Measurements from ENCODE around the gene CDH4. TPM values are rescaled to one million over a fixed set of nuclear protein-coding genes. Genes with fewer than 3 reads are reported as not detected.

Gene CDH4
- total and polyA plus RNA-seq, 9 of the 15 experiments (the other 6 are each of a cell fraction or from before 2014, with no cell fraction given) = 0.04 TPM; not detected in 8

GRCh38 chr20:61896058-61896961, 644.2 kb downstream of the CDH4 start (continued):
- TF ChIP-seq REST (IDR thresholded peaks at IDR 0.05; ENCODE audit: borderline replicate concordance) (peak; percentile 39; the same call in 1 of the 2 replicates), REST (CRISPR knock-in tag; IDR thresholded peaks at IDR 0.05; ENCODE audit: low read depth) (no peak), ETV6 (IDR thresholded peaks at IDR 0.05; ENCODE audit: borderline replicate concordance in 1 of 2, low read depth in 2 of 2, low read length in 1 of 2) (no peak), ETV6 (CRISPR knock-in tag; IDR thresholded peaks at IDR 0.05; ENCODE audit: borderline replicate concordance) (no peak), MGA (IDR thresholded peaks at IDR 0.05) (no peak), ZNF224 (CRISPR knock-in tag; IDR thresholded peaks at IDR 0.05) (no peak), KLF16 (IDR thresholded peaks at IDR 0.05) (no peak)
